ENCODE measurements around the gene CCNY.

The CCNY gene

DNA sequence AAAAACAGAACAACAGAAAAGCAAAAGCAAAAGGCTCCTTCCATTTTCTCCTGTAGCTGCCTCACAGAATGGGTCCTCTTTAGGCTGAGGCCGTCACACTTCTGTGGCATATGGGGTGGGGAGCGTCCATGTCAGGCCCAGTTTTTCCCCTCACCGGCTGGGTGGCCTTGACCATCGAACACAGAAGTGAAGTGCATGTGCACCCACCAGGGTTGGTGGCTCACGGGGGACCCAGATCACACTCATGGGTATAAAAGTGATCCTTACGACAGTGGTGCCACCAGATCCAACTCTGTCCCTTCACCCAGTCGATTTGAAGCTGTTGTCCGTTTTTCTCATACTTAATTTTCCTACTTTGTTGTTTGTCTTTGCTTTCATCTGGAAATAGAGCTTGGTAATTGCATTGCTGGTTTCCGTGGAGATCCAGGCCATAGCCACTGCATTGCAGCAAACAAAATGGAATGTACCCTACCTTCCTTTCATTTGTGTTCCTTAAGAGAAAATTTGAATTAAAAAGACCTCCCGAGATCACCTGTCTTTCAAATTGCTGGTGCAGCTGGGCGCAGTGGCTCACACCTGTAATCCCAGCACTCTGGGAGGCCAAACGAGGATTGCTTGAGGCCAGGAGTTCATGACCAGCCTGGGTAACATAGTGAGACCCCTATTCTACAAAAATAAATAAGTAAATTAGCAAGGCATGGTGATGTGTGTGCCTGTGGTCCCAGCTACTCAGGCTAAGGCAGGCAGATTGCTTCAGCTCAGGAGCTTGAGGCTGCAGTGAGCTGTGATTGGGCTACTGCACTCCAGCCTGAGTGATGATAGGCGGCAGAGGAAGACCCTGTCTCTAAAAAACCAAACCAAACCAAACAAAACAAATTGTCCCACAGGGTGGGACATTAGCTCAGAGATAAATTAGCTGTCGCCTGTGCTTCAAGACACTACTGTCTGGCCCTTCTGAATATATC lies 258.1 kb downstream of the CCNY start:
- no peak for DNase-seq

- no peak for DNase-seq
Measured at GRCh38 chr10:35595106-35595505, 258.8 kb downstream of the CCNY start.

DNA sequence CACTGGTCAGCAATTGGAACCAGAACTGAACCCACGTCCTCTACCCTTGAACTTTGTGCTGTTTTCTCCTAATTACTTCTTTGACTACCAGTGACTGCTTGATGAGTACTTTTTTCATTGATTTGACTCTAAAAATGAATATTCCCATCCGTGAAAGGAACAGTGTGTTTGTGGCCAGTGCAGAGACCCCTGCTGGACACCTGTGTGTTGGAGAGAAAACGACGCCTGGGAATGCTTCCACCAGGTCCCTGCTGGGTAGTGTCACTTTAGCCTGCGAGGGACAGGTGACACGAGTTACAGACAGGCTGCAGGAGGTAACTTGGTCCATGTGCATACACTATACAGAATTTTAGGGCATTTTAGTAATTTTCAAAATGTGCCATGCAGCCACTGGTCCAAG lies 262.1 kb downstream of the CCNY start:
- no peak for DNase-seq

DNA sequence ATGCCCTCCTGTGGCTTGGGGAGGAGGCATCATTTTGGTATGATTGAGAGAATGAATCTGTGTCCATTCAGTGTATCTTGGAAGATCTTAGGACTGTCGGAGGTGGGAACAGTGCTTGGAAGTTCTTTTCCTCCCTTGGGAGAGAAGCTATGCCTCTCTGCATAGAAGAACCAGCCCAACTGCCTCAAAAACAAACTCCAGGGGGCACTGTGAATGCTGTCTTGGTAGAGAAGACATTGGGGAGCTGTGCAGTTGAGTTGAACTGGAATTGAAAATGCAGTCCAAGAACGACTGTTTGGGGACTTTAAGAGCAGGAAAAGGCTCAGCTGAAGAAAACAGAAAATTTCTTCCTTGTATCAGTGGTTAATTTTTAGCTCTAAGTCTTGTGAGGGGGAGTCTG lies 263.9 kb downstream of the CCNY start:
- DNase-seq: no peak

DNA sequence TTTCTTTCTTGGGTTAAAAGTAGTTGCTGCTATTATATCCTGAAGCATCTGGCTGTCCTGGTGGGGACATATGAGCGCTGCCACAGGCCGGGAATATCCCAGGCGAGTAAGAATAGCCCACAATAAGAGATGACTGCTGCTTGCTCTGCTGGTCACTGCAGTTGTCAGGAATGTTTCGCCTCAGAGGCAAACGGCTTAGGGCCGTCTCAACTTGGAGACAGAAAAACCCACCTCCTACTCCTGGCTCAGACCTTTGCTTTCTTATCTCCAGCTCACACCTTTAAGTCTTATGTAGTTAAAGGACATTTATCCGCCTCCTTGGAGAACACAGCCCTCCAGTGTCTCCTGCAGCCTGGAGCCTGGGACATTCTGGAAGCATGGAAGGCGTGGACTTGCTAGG lies 268.9 kb downstream of the CCNY start, which contains the start of gene GJD4:
Gene GJD4, plus strand, starts transcription at position 151 of the 400 bp plus-strand sequence. Its CDS starts 227 bp downstream, at position 378.
- DNase-seq: no peak

- no peak for DNase-seq
Measured at GRCh38 chr10:35606430-35606829, 270.1 kb downstream of the CCNY start.

DNA sequence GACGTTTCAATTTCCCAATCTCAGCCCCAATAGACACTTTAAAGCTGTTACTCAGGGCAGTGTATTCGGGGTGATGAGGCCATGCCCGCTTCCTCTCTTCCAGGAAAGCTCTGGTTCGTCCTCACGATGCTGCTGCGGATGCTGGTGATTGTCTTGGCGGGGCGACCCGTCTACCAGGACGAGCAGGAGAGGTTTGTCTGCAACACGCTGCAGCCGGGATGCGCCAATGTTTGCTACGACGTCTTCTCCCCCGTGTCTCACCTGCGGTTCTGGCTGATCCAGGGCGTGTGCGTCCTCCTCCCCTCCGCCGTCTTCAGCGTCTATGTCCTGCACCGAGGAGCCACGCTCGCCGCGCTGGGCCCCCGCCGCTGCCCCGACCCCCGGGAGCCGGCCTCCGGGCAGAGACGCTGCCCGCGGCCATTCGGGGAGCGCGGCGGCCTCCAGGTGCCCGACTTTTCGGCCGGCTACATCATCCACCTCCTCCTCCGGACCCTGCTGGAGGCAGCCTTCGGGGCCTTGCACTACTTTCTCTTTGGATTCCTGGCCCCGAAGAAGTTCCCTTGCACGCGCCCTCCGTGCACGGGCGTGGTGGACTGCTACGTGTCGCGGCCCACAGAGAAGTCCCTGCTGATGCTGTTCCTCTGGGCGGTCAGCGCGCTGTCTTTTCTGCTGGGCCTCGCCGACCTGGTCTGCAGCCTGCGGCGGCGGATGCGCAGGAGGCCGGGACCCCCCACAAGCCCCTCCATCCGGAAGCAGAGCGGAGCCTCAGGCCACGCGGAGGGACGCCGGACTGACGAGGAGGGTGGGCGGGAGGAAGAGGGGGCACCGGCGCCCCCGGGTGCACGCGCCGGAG lies 271.4 kb downstream of the CCNY start:
- DNase-seq: no peak

GRCh38 chr10:35608328-35608672 lies 272.0 kb downstream of the CCNY start:
- DNase-seq: no peak

- no peak for DNase-seq
Measured at GRCh38 chr10:35611750-35612149, 275.4 kb downstream of the CCNY start.

- DNase-seq: no peak
Measured at GRCh38 chr10:35612385-35613106, 276.2 kb downstream of the CCNY start.

DNA sequence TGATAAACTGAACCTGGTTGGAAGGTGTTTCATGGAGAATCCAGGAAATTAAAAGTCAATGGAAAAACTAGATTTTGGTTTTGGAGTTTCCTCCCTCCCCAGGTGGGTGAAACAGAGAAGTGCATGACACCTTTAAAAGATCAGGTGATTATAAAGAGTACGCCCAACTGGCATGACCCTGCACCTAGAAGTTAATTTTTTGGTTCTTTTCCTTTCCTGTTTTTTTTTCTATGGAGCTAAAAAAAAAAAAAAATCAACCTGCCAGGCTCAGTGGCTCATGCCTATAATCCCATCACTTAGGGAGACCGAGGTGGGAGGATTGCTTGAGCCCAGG lies 276.8 kb downstream of the CCNY start:
- no peak for DNase-seq

- no peak for DNase-seq
Measured at GRCh38 chr10:35613597-35614226, 277.4 kb downstream of the CCNY start.

DNA sequence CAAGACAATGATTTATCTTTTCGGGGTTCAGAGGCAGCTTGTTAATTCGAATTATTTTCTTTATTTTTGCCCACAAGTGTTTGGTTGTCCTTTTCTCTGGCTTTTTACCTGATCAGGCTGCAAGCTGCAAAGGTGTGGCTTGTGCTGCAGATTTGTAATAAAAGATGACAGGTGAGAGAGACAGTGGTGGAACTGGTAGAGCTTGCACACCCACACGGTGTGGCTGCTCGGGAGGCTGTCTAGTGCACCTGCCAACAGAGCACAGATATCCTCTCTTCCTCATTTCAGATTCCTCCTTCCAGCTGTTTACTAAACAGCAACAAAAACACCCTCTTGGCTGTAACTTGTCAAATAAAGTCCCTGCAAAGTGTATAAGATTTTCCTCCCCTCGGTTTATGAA lies 278.0 kb downstream of the CCNY start:
- DNase-seq: no peak
